Peyer's patch (tissue), 4 donors: ENCODE data around the gene PSMB2.

ENCODE experiments used
- POLR2A ChIP-seq, 2 donors: fragments of 450-650 bp; IDR thresholded peaks; one replicate each; pipeline ENCODE4 v1.5.1; 2017; ENCODE audit warnings: antibody characterized with exemption in 2 of 2, mild to moderate bottlenecking in 2 of 2, moderate library complexity in 2 of 2
- TF ChIP-seq, protein P1 (sequence below), 6 experiments: fragments of 450-650 bp in 4 of 6; fragments of 200-600 bp in 2 of 6; sonication (generic) in 1 of 6; IDR thresholded peaks; one replicate each; pipeline ENCODE4 v1.5.1; 2017 to 2019; ENCODE audit warnings: antibody characterized with exemption in 6 of 6, mild to moderate bottlenecking in 3 of 6, moderate library complexity in 1 of 6

DNA sequence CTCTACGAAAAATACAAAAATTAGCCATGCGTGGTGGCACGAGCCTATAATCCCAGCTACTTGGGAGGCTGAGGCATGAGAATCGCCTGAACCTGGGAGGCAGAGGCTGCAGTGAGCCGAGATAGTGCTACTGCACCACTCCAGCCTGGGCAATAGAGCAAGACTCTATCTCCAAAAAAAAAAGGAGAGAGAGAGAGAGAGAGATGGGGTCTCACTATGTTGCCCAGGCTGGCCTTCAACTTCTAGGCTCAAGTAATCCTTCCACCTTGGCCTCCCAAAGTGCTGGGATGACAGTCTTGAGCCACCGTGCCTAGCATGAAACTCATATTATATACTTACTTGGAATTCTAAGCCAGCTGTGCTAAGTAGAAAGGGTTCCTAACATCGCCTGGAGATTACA lies 29.7 kb downstream of the PSMB2 start:
- TF ChIP-seq, protein P1, sequence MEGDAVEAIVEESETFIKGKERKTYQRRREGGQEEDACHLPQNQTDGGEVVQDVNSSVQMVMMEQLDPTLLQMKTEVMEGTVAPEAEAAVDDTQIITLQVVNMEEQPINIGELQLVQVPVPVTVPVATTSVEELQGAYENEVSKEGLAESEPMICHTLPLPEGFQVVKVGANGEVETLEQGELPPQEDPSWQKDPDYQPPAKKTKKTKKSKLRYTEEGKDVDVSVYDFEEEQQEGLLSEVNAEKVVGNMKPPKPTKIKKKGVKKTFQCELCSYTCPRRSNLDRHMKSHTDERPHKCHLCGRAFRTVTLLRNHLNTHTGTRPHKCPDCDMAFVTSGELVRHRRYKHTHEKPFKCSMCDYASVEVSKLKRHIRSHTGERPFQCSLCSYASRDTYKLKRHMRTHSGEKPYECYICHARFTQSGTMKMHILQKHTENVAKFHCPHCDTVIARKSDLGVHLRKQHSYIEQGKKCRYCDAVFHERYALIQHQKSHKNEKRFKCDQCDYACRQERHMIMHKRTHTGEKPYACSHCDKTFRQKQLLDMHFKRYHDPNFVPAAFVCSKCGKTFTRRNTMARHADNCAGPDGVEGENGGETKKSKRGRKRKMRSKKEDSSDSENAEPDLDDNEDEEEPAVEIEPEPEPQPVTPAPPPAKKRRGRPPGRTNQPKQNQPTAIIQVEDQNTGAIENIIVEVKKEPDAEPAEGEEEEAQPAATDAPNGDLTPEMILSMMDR (IDR thresholded peaks at IDR 0.05) = no peak
- no peak for TF ChIP-seq POLR2A (IDR thresholded peaks at IDR 0.05)
